Neural progenitor cell (in vitro differentiated cells): ENCODE measurements around the gene TMEM175. TPM values are rescaled to one million over a fixed set of nuclear protein-coding genes. Genes with fewer than 3 reads are reported as not detected.

Experiments
- DNase-seq: peaks from one replicate; pipeline ENCODE4 v3.0.0-alpha.2; 2016; ENCODE audit warnings: low spot score
- H2AFZ ChIP-seq: fragments of 200-600 bp; sonication (generic); replicated peaks from 2 replicates; pipeline ENCODE4 v1.6.1; 2016; ENCODE audit warnings: antibody characterized with exemption
- H3F3A ChIP-seq: fragments of 200-600 bp; sonication (generic); 2 replicates; pipeline ENCODE4 v1.6.1; 2016; ENCODE audit warnings: antibody characterized with exemption, low read depth
- H3K27ac ChIP-seq: fragments of 200-600 bp; sonication (generic); 2 replicates; pipeline ENCODE4 v1.5.1; 2016; ENCODE audit warnings: mild to moderate bottlenecking
- H3K27me3 ChIP-seq: fragments of 200-600 bp; sonication (generic); 2 replicates; pipeline ENCODE4 v1.6.1; 2016; ENCODE audit warnings: mild to moderate bottlenecking, moderate library complexity
- H3K36me3 ChIP-seq: fragments of 200-600 bp; sonication (generic); 2 replicates; pipeline ENCODE4 v1.5.1; 2016
- H3K4me1 ChIP-seq: fragments of 200-600 bp; sonication (generic); 2 replicates; pipeline ENCODE4 v1.6.1; 2016; ENCODE audit warnings: mixed run types
- H3K4me2 ChIP-seq: fragments of 200-600 bp; sonication (generic); 2 replicates; pipeline ENCODE4 v1.6.1; 2016
- H3K4me3 ChIP-seq: fragments of 200-600 bp; sonication (generic); 2 replicates; pipeline ENCODE4 v1.5.1; 2016
- H3K79me2 ChIP-seq: fragments of 200-600 bp; sonication (generic); 2 replicates; pipeline ENCODE4 v1.6.1; 2016; ENCODE audit warnings: low read depth
- H3K9ac ChIP-seq: fragments of 200-600 bp; sonication (generic); 2 replicates; pipeline ENCODE4 v1.6.1; 2016
- H3K9me3 ChIP-seq: fragments of 200-600 bp; sonication (generic); 2 replicates; pipeline ENCODE4 v1.5.1; 2016; ENCODE audit warnings: low read depth
- H4K20me1 ChIP-seq: fragments of 200-600 bp; sonication (generic); 2 replicates; pipeline ENCODE4 v1.6.1; 2016; ENCODE audit warnings: low read depth
- H3K27ac Mint-ChIP-seq: 3 replicates; pipeline ENCODE4 v1.8.0; 2021; ENCODE audit warnings: mixed read lengths
- H3K27me3 Mint-ChIP-seq: 2 replicates; pipeline ENCODE4 v1.8.0; 2022; ENCODE audit warnings: low read depth, mild to moderate bottlenecking, inconsistent platforms, moderate library complexity, mixed read lengths; ENCODE audit not compliant: insufficient read depth
- H3K36me3 Mint-ChIP-seq: 3 replicates; pipeline ENCODE4 v1.8.0; 2021; ENCODE audit warnings: mixed read lengths
- H3K4me1 Mint-ChIP-seq: 3 replicates; pipeline ENCODE4 v1.8.0; 2021; ENCODE audit warnings: mixed read lengths
- H3K4me3 Mint-ChIP-seq: 3 replicates; pipeline ENCODE4 v1.8.0; 2021; ENCODE audit warnings: mild to moderate bottlenecking, moderate library complexity, mixed read lengths
- H3K9me3 Mint-ChIP-seq: 3 replicates; pipeline ENCODE4 v1.8.0; 2020; ENCODE audit warnings: mixed read lengths
- CTCF ChIP-seq: fragments of 200-600 bp; sonication (generic); IDR thresholded peaks from 2 replicates; pipeline ENCODE4 v1.5.1; 2017; ENCODE audit warnings: antibody characterized with exemption, mild to moderate bottlenecking
- EZH2 ChIP-seq: fragments of 200-600 bp; sonication (generic); IDR thresholded peaks from 2 replicates; pipeline ENCODE4 v1.6.1; 2017; ENCODE audit warnings: antibody characterized with exemption, mild to moderate bottlenecking, moderate library complexity
- EZH2phosphoT487 ChIP-seq: fragments of 200-600 bp; sonication (generic); IDR thresholded peaks from 2 replicates; pipeline ENCODE4 v1.6.1; 2017; ENCODE audit warnings: antibody characterized with exemption
- total RNA-seq: library from RNA; depleted of rRNA; stranded (reverse); fragments of >200 nt; gene quantifications from 2 replicates; pipeline ENCODE4 v1.2.3, GENCODE V29; 2015; ENCODE audit warnings: low replicate concordance

The TMEM175 gene
- total RNA-seq, 1 donor from 2014 or later: 4.4 TPM

DNA sequence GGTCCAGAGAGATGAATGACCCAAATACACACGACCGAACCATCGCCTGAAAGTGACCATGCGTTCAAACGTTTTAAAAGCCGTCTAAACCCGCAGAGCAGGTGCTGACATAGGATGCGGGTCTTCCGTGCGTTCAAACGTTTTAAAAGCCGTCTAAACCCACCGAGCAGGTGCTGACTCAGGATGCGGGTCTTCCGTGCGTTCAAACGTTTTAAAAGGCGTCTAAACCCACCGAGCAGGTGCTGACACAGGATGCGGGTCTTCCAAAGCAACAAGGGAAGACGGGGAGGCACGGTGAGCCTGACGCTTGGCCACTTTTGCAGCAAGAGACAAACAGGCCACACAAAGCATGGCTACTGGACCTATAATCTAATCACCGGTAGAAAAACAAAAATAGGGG, 47.4 kb upstream of the TMEM175 start:
- no peak for DNase-seq

DNA sequence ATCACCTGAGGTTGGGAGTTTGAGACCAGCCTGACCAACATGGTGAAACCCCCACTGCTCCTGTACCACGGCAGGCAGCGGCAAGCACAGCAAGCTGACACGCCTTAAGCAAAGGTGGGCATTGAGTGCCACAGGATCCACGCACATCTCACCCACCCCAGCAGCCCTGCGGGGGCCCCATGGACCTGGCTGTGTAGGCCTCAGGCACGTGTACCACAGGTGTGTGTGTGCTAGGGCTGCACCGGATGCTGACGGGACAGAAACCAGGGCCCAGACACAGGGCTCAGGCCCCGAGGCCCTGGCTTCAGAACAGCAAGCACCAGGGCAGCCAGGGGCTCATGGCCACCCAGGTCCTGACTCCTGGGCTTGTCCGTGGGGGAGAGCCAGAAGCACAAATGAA, 46.9 kb upstream of the TMEM175 start:
- no peak overlapping the region for H3K27ac ChIP-seq
- no peaks in the 10 kb centered on the region for H3K27me3 ChIP-seq
- H3K4me3 ChIP-seq: no peak overlapping the region
- Mint-ChIP-seq H3K36me3 (peaks cover 16% of the 10 kb centered on the region), H3K27me3 (peaks cover 4% of the 10 kb centered on the region), H3K9me3 (peaks cover 5% of the 10 kb centered on the region), H3K27ac (no peak overlapping the region), H3K4me1 (no peaks in the 10 kb centered on the region), H3K4me3 (no peak overlapping the region)
- no peak overlapping the region for H3K4me2 ChIP-seq
- no peaks in the 10 kb centered on the region for H3K79me2 ChIP-seq
- H2AFZ ChIP-seq: no peak overlapping the region
- no peak for TF ChIP-seq EZH2phosphoT487
- no peak for TF ChIP-seq EZH2
- no peak for TF ChIP-seq CTCF
- no peaks in the 10 kb centered on the region for H3K4me1 ChIP-seq
- DNase-seq: no peak
- no peaks in the 10 kb centered on the region for H3K9me3 ChIP-seq
- no peaks in the 10 kb centered on the region for H4K20me1 ChIP-seq
- H3K9ac ChIP-seq: no peak overlapping the region
- H3K36me3 ChIP-seq: no peaks in the 10 kb centered on the region
- H3F3A ChIP-seq: peaks cover 7% of the 10 kb centered on the region

More for the DNA sequence above, 47.4 kb upstream of the TMEM175 start:
- no peak for TF ChIP-seq EZH2phosphoT487
- no peaks in the 10 kb centered on the region for H3K4me1 Mint-ChIP-seq
- peaks cover 5% of the 10 kb centered on the region for H3K9me3 Mint-ChIP-seq
- peaks cover 7% of the 10 kb centered on the region for H3F3A ChIP-seq
- no peak overlapping the region for H3K4me3 Mint-ChIP-seq
- H3K79me2 ChIP-seq: no peaks in the 10 kb centered on the region
- H3K4me2 ChIP-seq: no peak overlapping the region
- peaks cover 4% of the 10 kb centered on the region for H3K27me3 Mint-ChIP-seq
- H3K27ac ChIP-seq: no peak overlapping the region
- peaks cover 16% of the 10 kb centered on the region for H3K36me3 Mint-ChIP-seq
- H2AFZ ChIP-seq: no peak overlapping the region
- no peak overlapping the region for H3K9ac ChIP-seq
- no peaks in the 10 kb centered on the region for H4K20me1 ChIP-seq
- no peaks in the 10 kb centered on the region for H3K36me3 ChIP-seq
- no peak overlapping the region for H3K4me3 ChIP-seq
- no peak overlapping the region for H3K27ac Mint-ChIP-seq
- H3K4me1 ChIP-seq: no peaks in the 10 kb centered on the region
- H3K9me3 ChIP-seq: no peaks in the 10 kb centered on the region
- no peaks in the 10 kb centered on the region for H3K27me3 ChIP-seq

GRCh38 chr4:886244-886643, 46.0 kb upstream of the TMEM175 start:
- no peak for DNase-seq
- Histone ChIP-seq H3F3A (peaks cover 7% of the 10 kb centered on the region), H4K20me1 (no peaks in the 10 kb centered on the region), H3K4me2 (no peak overlapping the region), H3K79me2 (no peaks in the 10 kb centered on the region), H3K36me3 (no peaks in the 10 kb centered on the region), H3K27ac (no peak overlapping the region), H3K9me3 (no peaks in the 10 kb centered on the region), H3K4me1 (no peaks in the 10 kb centered on the region), H3K27me3 (no peaks in the 10 kb centered on the region), H3K9ac (no peak overlapping the region), H2AFZ (no peak overlapping the region), H3K4me3 (no peak overlapping the region)
- Mint-ChIP-seq H3K36me3 (peaks cover 16% of the 10 kb centered on the region), H3K27ac (peak overlapping the region; percentile 86), H3K4me3 (peak overlapping the region; percentile 13), H3K27me3 (peaks cover 4% of the 10 kb centered on the region), H3K4me1 (no peaks in the 10 kb centered on the region), H3K9me3 (peaks cover 5% of the 10 kb centered on the region)
- TF ChIP-seq EZH2 (no peak), EZH2phosphoT487 (no peak), CTCF (no peak)

DNA sequence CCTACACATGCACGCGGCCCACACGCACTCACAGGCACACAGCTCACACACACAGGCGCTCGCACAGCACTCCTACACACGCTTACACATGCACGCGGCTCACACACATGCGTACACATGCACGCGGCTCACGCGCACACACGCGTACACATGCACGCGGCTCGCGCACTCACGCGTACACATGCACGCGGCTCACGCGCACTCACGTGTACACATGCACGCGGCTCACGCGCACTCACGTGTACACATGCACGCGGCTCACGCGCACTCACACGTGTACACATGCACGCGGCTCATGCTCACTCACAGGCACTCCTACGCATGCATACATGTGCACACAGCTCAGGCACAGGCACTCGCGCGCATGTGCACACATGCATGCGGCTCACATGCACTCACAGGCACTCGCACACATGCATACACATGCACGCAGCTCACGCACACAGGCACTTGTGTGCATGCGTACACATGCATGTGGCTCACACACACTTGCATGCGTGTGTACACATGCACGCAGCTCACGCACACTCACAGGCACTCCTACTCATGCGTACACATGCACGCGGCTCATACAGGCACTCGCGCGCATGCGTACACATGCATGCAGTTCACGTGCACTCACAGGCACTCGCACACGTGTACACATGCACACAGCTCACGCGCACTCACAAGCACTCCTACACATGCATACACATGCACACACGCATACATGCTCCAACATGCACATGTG, 45.1 kb upstream of the TMEM175 start:
- Histone ChIP-seq H3K9ac (no peak overlapping the region), H3K4me3 (no peak overlapping the region), H3K4me2 (no peak overlapping the region), H3K4me1 (no peaks in the 10 kb centered on the region), H3K9me3 (no peaks in the 10 kb centered on the region), H3K79me2 (no peaks in the 10 kb centered on the region), H4K20me1 (no peaks in the 10 kb centered on the region), H2AFZ (no peak overlapping the region), H3F3A (peaks cover 7% of the 10 kb centered on the region), H3K27ac (no peak overlapping the region), H3K36me3 (no peaks in the 10 kb centered on the region), H3K27me3 (no peaks in the 10 kb centered on the region)
- Mint-ChIP-seq H3K27me3 (peaks cover 4% of the 10 kb centered on the region), H3K9me3 (peaks cover 5% of the 10 kb centered on the region), H3K27ac (peak overlapping the region; percentile 74), H3K4me3 (no peak overlapping the region), H3K36me3 (peaks cover 16% of the 10 kb centered on the region), H3K4me1 (no peaks in the 10 kb centered on the region)
- no peak for TF ChIP-seq EZH2phosphoT487
- no peak for TF ChIP-seq EZH2
- TF ChIP-seq CTCF: no peak
- DNase-seq: no peak
